Smooth muscle cell (in vitro differentiated cells): ENCODE data around the gene TERT. TPM values are rescaled to one million over a fixed set of nuclear protein-coding genes. Genes with fewer than 3 reads are reported as not detected.

Experiments used
- DNase-seq: peaks from one replicate; lab custom pipeline; 2025; ENCODE audit not compliant: unreplicated experiment; lab: John Stamatoyannopoulos, UW
- H2AFZ ChIP-seq: fragments of 200-600 bp; sonication (generic); 2 replicates; pipeline ENCODE4 v1.6.0; 2016; ENCODE audit warnings: antibody characterized with exemption, low read depth, mild to moderate bottlenecking
- H3F3A ChIP-seq: fragments of 200-600 bp; sonication (generic); 2 replicates; pipeline ENCODE4 v1.6.0; 2017; ENCODE audit warnings: antibody characterized with exemption, low read depth
- H3K27ac ChIP-seq: fragments of 200-600 bp; sonication (generic); 2 replicates; pipeline ENCODE4 v1.5.1; 2016; ENCODE audit warnings: low read depth, mild to moderate bottlenecking
- H3K27me3 ChIP-seq: fragments of 200-600 bp; sonication (generic); 2 replicates; pipeline ENCODE4 v1.6.1; 2016; ENCODE audit warnings: low read depth, mild to moderate bottlenecking
- H3K36me3 ChIP-seq: fragments of 200-600 bp; sonication (generic); 2 replicates; pipeline ENCODE4 v1.5.1; 2016; ENCODE audit warnings: low read depth
- H3K4me1 ChIP-seq: fragments of 200-600 bp; sonication (generic); 2 replicates; pipeline ENCODE4 v1.5.1; 2016; ENCODE audit warnings: low read depth
- H3K4me2 ChIP-seq: fragments of 200-600 bp; sonication (generic); 2 replicates; pipeline ENCODE4 v1.6.0; 2016; ENCODE audit warnings: mild to moderate bottlenecking
- H3K4me3 ChIP-seq: fragments of 200-600 bp; sonication (generic); 2 replicates; pipeline ENCODE4 v1.5.1; 2016; ENCODE audit warnings: mild to moderate bottlenecking
- H3K79me2 ChIP-seq: fragments of 200-600 bp; sonication (generic); 2 replicates; pipeline ENCODE4 v1.6.0; 2016; ENCODE audit warnings: low read depth, mild to moderate bottlenecking
- H3K9ac ChIP-seq: fragments of 200-600 bp; sonication (generic); 2 replicates; pipeline ENCODE4 v1.6.0; 2016; ENCODE audit warnings: low read depth
- H3K9me3 ChIP-seq: fragments of 200-600 bp; sonication (generic); replicated peaks from 2 replicates; pipeline ENCODE4 v1.5.1; 2016; ENCODE audit warnings: low read depth
- H4K20me1 ChIP-seq: fragments of 200-600 bp; sonication (generic); 2 replicates; pipeline ENCODE4 v1.6.0; 2016; ENCODE audit warnings: low read depth
- CTCF ChIP-seq: fragments of 200-600 bp; sonication (generic); IDR thresholded peaks from 2 replicates; pipeline ENCODE4 v1.5.1; 2017; ENCODE audit warnings: borderline replicate concordance, mild to moderate bottlenecking, antibody characterized with exemption; ENCODE audit not compliant: insufficient read depth, poor library complexity, severe bottlenecking
- WGBS: methylation state at CpG from one replicate; pipeline ENCODE4 v1.1.7; 2016; ENCODE audit warnings: low lambda C conversion rate; 5-methylcytosine and 5-hydroxymethylcytosine counted together
- polyA plus RNA-seq: library from polyadenylated mRNA; unstranded; fragments of >200 nt; fragmentation: Nextera tagmentation; extraction: Ambion mirVana; gene quantifications from 2 replicates; pipeline ENCODE4 v1.2.1, GENCODE V29; 2016
- total RNA-seq: library from RNA; depleted of rRNA; stranded (reverse); fragments of >200 nt; gene quantifications from 2 replicates; pipeline ENCODE4 v1.2.3, GENCODE V29; 2014

Gene TERT
- total and polyA plus RNA-seq, 2 experiments from 2014 or later: not detected

GRCh38 chr5:1211701-1212100, 83.2 kb downstream of the TERT start:
- H3K4me2 ChIP-seq: no peak overlapping the region
- WGBS: 98% methylated on average over 9 of the region's 9 CpGs
- no peaks in the 10 kb centered on the region for H3K27me3 ChIP-seq
- no peak for DNase-seq
- H3K4me1 ChIP-seq: no peaks in the 10 kb centered on the region
- no peak for TF ChIP-seq CTCF
- no peak overlapping the region for H3K4me3 ChIP-seq
- H3K79me2 ChIP-seq: no peaks in the 10 kb centered on the region
- H3K9me3 ChIP-seq: no peaks in the 10 kb centered on the region
- H4K20me1 ChIP-seq: no peaks in the 10 kb centered on the region
- H3K27ac ChIP-seq: no peak overlapping the region
- H2AFZ ChIP-seq: no peak overlapping the region
- H3F3A ChIP-seq: no peaks in the 10 kb centered on the region
- no peaks in the 10 kb centered on the region for H3K36me3 ChIP-seq
- no peak overlapping the region for H3K9ac ChIP-seq

- Histone ChIP-seq H3F3A (no peaks in the 10 kb centered on the region), H3K4me2 (no peak overlapping the region), H3K9ac (no peak overlapping the region), H3K9me3 (no peaks in the 10 kb centered on the region), H4K20me1 (no peaks in the 10 kb centered on the region), H3K79me2 (no peaks in the 10 kb centered on the region), H3K27me3 (no peaks in the 10 kb centered on the region), H3K27ac (no peak overlapping the region), H2AFZ (no peak overlapping the region), H3K4me1 (no peaks in the 10 kb centered on the region), H3K4me3 (no peak overlapping the region), H3K36me3 (no peaks in the 10 kb centered on the region)
- DNase-seq: no peak
- no peak for TF ChIP-seq CTCF
- WGBS: 88% methylated on average over 19 of the region's 21 CpGs
Observed at GRCh38 chr5:1210832-1211251, 84.0 kb downstream of the TERT start.

GRCh38 chr5:1209896-1210776, 84.7 kb downstream of the TERT start:
- WGBS: 81% methylated on average over 16 of the region's 21 CpGs

More at GRCh38 chr5:1209896-1210776, 84.7 kb downstream of the TERT start:
- Histone ChIP-seq H3K9me3 (no peaks in the 10 kb centered on the region), H3K4me2 (no peak overlapping the region), H3K4me3 (no peak overlapping the region), H3K9ac (no peak overlapping the region), H3K79me2 (no peaks in the 10 kb centered on the region), H3K36me3 (no peaks in the 10 kb centered on the region), H2AFZ (no peak overlapping the region), H3K4me1 (no peaks in the 10 kb centered on the region), H3F3A (no peaks in the 10 kb centered on the region), H4K20me1 (no peaks in the 10 kb centered on the region), H3K27ac (no peak overlapping the region), H3K27me3 (no peaks in the 10 kb centered on the region)
- TF ChIP-seq CTCF: no peak
- no peak for DNase-seq
